IPS-11a (cell line): ENCODE data around the gene MILR1.
A peak's percentile ranks its signal among the peaks of the same experiment; 100 is the strongest.

ENCODE experiments used
- H3K4me3 ChIP-seq: one replicate; pipeline ENCODE4 v1.5.1; 2013; ENCODE audit warnings: low read depth, low read length, control low read depth

MILR1 gene

GRCh38 chr17:64502021-64502420, 53.1 kb downstream of the MILR1 start:
- H3K4me3 ChIP-seq = no peak overlapping the region

GRCh38 chr17:64502809-64503208, 53.9 kb downstream of the MILR1 start:
- H3K4me3 ChIP-seq = no peak overlapping the region

- no peak overlapping the region for H3K4me3 ChIP-seq
Observed at GRCh38 chr17:64503341-64503740, 54.4 kb downstream of the MILR1 start.

DNA sequence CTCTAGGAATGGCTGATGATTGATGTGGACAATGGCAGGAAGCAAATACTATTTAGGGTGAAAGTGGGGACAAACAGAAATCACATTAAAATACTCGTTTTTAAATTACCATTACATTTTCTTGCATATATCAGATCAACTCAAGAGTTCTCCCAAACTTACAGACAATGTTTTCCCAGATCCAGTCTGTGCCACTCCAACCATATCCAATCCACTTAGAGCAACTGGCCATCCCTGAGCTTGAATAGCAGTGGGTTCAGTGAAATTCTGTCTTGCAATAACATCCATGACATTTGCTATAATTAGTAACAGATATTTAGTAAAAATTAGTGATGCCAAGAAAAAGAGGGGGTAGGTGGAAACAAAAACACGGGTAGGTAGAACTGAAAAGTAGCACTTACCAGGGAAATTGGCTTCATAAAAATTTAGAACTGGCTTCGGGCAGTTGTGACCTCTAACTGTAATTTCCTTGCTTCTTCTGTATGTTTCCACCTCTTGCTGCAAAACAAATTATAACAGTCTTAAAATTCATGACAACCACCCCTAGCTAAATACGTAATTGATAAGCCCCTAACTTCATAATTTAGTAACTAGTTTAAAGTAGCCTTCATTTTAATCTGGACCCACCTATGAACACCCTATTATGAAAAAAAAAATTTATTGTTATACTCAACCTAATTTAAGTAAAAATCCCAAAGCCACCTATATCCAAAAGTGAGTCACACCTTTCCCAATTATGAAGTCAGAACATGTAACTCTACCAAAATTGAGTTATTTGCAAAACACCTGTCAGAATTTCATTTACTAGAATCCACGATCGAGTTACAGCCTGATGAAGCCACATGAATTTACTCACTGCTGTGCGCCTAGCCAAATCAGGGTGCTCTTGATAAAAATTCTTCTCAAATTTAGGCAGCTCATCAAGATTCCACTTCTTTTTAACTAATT, 55.2 kb downstream of the MILR1 start:
- peak overlapping the region; percentile 100 for H3K4me3 ChIP-seq

GRCh38 chr17:64504769-64505339, 55.9 kb downstream of the MILR1 start:
- peak overlapping the region; percentile 100 for H3K4me3 ChIP-seq

DNA sequence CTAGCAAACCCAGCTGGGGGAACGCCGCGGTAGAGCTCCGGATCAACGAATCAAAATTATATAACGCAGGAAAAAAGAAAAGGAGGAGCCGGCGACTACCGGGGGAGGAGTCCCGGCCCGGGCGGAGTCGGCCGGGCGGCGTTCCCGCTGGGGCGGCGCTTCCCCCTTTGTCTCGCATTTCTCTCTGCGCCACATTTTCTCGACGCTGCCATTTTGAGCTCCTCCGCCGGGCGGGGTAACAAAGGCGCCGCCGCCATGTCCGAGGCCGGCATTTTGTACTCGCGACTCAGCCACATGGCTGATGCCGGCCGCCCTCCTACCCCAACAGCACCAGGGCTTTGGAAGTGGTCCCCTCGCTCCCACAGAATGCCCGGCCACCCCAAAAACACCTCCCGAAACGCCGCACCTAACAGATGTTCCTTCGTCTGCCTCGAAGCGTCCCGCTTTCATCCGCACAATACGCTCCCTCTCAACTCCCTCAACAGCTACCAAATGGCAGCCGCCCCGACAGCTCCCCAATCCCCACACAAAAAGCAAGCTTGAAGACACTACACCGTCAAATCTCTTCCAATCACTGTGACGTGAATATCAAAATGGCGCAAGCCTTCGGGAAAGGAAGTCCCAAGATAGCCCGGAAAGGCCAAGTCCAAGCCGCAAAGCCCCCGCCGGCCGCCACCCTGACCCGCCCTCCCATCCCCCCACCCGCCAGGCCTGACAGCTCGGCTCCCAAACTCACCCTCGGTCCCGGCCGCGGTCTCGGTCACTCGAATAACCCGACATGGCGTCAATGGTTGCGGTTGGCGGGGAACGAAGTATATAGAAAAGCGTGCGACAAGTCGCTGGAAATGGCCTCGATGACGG, 56.7 kb downstream of the MILR1 start:
- peak overlapping the region; percentile 100 for H3K4me3 ChIP-seq

DNA sequence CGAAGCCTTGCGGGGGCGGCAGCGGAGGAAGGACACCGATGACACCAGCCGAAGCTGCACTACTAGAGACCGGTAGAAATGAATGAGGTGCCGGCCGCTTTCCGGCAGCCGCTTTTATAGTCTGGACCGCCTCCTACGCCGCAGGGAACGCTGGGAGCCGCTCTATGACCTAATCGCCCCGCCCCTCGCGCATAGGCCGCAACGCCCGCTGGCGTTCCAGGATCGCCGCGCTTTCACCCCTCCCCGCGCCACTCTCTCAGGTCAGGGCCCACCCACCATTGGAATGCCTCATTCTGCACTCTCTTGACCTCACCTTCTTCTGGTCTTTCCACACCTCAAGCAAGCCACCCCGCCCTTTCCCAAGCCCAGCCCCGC, 57.3 kb downstream of the MILR1 start, which contains the start of gene DDX5:
Gene DDX5, minus strand, starts transcription at position 89 of the 375 bp plus-strand sequence. CDS start 170 bp downstream, outside the sequence.
- H3K4me3 ChIP-seq = peak within 1 kb of the TSS; percentile 100

DNA sequence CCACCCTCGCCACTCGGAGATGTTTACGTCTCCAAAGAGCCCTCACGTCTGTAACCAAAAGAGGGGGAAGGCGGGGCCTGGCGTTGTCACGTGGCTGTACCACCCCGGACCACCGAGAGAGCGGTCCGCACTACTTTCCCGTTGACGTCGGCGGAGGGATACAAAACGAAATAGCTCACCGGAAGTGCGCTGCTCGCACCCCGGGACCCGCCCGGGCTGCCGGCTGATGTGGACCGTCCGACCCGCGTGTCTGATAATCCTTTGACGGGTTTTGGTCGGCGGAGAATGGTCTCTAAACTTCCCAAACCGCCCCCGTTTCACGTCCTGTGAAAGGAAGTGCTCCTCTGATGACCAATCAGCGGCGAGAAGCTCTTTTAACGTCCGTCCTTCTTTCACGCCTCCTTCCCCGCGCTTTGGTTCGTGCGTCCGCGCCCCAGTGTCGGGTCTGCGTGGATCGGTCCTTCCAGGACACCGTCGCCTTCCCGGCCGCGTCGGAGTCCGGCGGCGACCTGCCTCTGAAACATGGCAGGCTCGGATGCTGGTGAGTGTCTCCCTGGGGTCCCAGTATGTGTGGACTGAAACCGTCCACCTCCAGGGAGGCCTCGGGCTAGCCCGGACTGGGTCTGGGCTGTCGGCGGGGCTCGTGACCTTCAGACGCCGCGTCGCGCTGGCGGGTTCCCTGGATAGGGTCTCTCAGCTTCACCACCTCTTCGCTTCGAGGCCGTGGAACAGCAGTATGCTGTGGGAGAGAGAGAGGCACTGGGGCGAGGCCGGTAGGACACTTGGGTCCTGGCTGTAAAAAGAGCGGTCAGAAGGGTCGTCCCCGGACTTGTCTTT, 57.9 kb downstream of the MILR1 start, which contains the start of gene CEP95:
Gene CEP95, plus strand, starts transcription at position 402 of the 837 bp plus-strand sequence. Its CDS starts 121 bp downstream, at position 523.
- H3K4me3 ChIP-seq = peak within 1 kb of the TSS; percentile 100

- peak overlapping the region; percentile 100 for H3K4me3 ChIP-seq
Observed at GRCh38 chr17:64507413-64507782, 58.5 kb downstream of the MILR1 start.

DNA sequence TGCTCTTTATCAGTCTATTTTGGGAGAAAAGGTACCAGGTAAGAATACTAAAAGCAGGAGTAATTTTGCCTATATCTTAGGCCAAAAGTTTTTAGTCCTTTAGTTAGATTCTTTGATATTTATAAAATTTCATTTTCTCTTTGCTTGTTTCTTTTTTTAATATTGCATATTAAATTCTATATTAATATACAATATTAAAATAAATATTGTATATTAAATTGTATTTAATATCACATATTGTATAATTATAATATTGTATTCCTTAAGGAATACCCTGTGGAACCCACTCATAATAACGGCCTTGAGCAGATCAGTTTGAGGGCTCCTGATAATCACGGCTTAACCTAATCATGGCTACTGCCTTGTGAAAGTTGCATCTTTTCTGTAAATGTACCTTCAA, 59.8 kb downstream of the MILR1 start:
- H3K4me3 ChIP-seq = no peak overlapping the region

DNA sequence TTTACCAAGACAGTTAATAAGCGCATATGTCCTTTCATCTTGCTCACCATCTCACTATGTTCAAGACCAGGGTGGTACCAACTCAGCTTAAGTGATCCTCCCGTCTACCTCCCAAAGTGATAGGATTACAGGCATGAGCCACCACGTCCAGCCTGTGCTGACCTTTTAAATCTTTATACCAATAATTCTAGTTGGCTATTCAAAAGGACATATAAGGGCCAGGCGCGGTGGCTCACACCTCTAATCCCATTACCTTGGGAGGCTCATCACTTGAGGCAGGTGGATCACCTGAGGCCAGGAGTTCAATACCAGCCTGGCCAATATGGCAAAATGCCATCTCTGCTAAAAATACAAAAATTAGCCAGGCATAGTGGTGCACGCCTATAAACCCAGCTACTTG, 60.3 kb downstream of the MILR1 start:
- H3K4me3 ChIP-seq = no peak overlapping the region

- H3K4me3 ChIP-seq = no peak overlapping the region
Observed at GRCh38 chr17:64515419-64515818, 66.5 kb downstream of the MILR1 start.

GRCh38 chr17:64515829-64516228, 66.9 kb downstream of the MILR1 start:
- H3K4me3 ChIP-seq = no peak overlapping the region
